SJCRH30 (cell line): ENCODE data around the gene GPR82. TPM values are rescaled to one million over a fixed set of nuclear protein-coding genes. Genes with fewer than 3 reads are reported as not detected.
"Not testable (repeated sequence)": the region's sequence is repeated elsewhere in the genome, so short reads cannot be mapped to it uniquely, and the experiment has no call there.

Source experiments
- DNase-seq, 2 experiments: peaks; one replicate each; pipeline ENCODE4 v3.0.0-alpha.2; 2015 to 2020
- H3K27ac ChIP-seq: fragments of 250-450 bp; sonication (Bioruptor Pico); 2 replicates; pipeline ENCODE4 v1.5.1; 2020; ENCODE audit warnings: mild to moderate bottlenecking, moderate library complexity
- H3K27me3 ChIP-seq: fragments of 250-450 bp; sonication (Bioruptor Pico); 2 replicates; pipeline ENCODE4 v1.5.1; 2020; ENCODE audit warnings: mild to moderate bottlenecking, moderate library complexity
- H3K36me3 ChIP-seq: fragments of 250-450 bp; sonication (Bioruptor Pico); 2 replicates; pipeline ENCODE4 v1.5.1; 2020; ENCODE audit warnings: mild to moderate bottlenecking, moderate library complexity
- H3K4me1 ChIP-seq: fragments of 250-450 bp; sonication (Bioruptor Pico); 2 replicates; pipeline ENCODE4 v1.5.1; 2020; ENCODE audit warnings: mild to moderate bottlenecking, moderate library complexity
- H3K4me3 ChIP-seq: fragments of 250-450 bp; sonication (Bioruptor Pico); 2 replicates; pipeline ENCODE4 v1.5.1; 2020; ENCODE audit warnings: mild to moderate bottlenecking, moderate library complexity
- H3K9me3 ChIP-seq: fragments of 250-450 bp; sonication (Bioruptor Pico); replicated peaks from 2 replicates; pipeline ENCODE4 v1.5.1; 2020; ENCODE audit warnings: mild to moderate bottlenecking, moderate library complexity
- total RNA-seq: library from RNA; depleted of rRNA; stranded (reverse); fragments of >200 nt; shearing (Covaris generic); gene quantifications from 2 replicates; pipeline ENCODE4 v1.2.3, GENCODE V29; 2014; rRNA removed

The GPR82 gene, protein sequence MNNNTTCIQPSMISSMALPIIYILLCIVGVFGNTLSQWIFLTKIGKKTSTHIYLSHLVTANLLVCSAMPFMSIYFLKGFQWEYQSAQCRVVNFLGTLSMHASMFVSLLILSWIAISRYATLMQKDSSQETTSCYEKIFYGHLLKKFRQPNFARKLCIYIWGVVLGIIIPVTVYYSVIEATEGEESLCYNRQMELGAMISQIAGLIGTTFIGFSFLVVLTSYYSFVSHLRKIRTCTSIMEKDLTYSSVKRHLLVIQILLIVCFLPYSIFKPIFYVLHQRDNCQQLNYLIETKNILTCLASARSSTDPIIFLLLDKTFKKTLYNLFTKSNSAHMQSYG
- not detected in 2 replicates for total RNA-seq

- Histone ChIP-seq H3K27ac (no peak within 1 kb of the TSS), H3K4me3 (no peak within 1 kb of the TSS), H3K36me3 (no peaks in the 10 kb centered on the region), H3K9me3 (no peaks in the 10 kb centered on the region), H3K4me1 (no peaks in the 10 kb centered on the region), H3K27me3 (no peaks in the 10 kb centered on the region)
- DNase-seq = no peak
These were observed at the start of gene GPR82 for GRCh38 chrX:41723826-41724225. Gene GPR82, plus strand, starts transcription at chrX:41724181. Its CDS starts 2,846 bp downstream, at chrX:41727027.

GRCh38 chrX:41676361-41676760, 47.6 kb upstream of the GPR82 start:
- H3K9me3 ChIP-seq, H3K4me1 ChIP-seq, H3K36me3 ChIP-seq, H3K4me3 ChIP-seq, H3K27ac ChIP-seq, DNase-seq, H3K27me3 ChIP-seq: not testable (repeated sequence)

GRCh38 chrX:41677183-41678060, 46.6 kb upstream of the GPR82 start:
- Histone ChIP-seq H3K27ac (no peak overlapping the region), H3K27me3 (no peaks in the 10 kb centered on the region), H3K4me3 (no peak overlapping the region), H3K36me3 (no peaks in the 10 kb centered on the region), H3K9me3 (no peaks in the 10 kb centered on the region), H3K4me1 (no peaks in the 10 kb centered on the region)
- no peak for DNase-seq

GRCh38 chrX:41684138-41684537, 39.8 kb upstream of the GPR82 start:
- no peaks in the 10 kb centered on the region for H3K9me3 ChIP-seq
- no peaks in the 10 kb centered on the region for H3K27me3 ChIP-seq
- H3K4me3 ChIP-seq = no peak overlapping the region
- H3K36me3 ChIP-seq = no peaks in the 10 kb centered on the region
- no peaks in the 10 kb centered on the region for H3K4me1 ChIP-seq
- no peak for DNase-seq
- no peak overlapping the region for H3K27ac ChIP-seq

DNA sequence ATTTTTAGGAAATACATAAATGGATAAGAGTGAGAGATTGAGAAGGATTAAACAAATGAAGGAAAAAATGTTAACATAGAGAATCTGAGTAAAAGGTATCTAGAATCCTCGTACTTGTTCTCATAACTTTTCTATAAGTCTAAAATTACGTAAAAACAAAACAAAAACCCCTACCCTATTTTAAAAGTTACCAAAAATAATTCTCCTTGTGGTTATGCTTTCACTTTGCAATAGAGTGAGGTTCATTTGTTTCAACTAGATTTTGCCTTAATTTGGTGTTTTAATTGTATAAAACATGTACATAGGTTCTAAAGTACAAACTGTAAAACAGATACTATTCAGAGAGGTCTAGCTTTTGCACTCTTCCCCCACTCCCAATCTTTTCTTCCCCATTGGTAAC, 39.0 kb upstream of the GPR82 start:
- no peak for DNase-seq
- Histone ChIP-seq H3K9me3 (no peaks in the 10 kb centered on the region), H3K27ac (no peak overlapping the region)

DNA sequence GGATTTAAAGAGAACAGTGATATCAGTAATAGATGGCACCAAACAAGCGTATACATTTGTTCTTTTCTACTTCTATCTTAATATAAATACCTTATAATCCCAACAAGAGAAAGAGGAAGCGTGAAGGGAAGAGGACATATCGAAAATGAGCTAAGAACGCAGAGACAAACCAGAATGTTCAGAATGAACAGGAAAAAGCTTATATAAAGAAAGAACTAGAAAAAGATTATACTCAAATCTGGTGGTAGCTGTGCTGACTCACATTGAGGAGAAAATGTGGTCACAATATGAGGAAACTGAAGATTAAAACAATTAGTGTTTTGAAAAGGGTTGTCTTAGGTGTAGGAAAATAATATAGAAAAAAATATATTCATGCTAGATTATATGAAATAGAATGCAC, 37.2 kb upstream of the GPR82 start:
- Histone ChIP-seq H3K27me3 (no peaks in the 10 kb centered on the region), H3K27ac (no peak overlapping the region), H3K9me3 (no peaks in the 10 kb centered on the region), H3K36me3 (no peaks in the 10 kb centered on the region), H3K4me1 (no peaks in the 10 kb centered on the region), H3K4me3 (no peak overlapping the region)
- DNase-seq = no peak

More for the DNA sequence above, 39.0 kb upstream of the GPR82 start:
- no peaks in the 10 kb centered on the region for H3K27me3 ChIP-seq
- no peak overlapping the region for H3K4me3 ChIP-seq
- no peaks in the 10 kb centered on the region for H3K4me1 ChIP-seq
- H3K36me3 ChIP-seq = no peaks in the 10 kb centered on the region

GRCh38 chrX:41688156-41688555, 35.8 kb upstream of the GPR82 start:
- no peaks in the 10 kb centered on the region for H3K27me3 ChIP-seq
- no peak overlapping the region for H3K4me3 ChIP-seq
- no peaks in the 10 kb centered on the region for H3K9me3 ChIP-seq
- DNase-seq = no peak
- no peaks in the 10 kb centered on the region for H3K4me1 ChIP-seq
- no peak overlapping the region for H3K27ac ChIP-seq
- no peaks in the 10 kb centered on the region for H3K36me3 ChIP-seq

GRCh38 chrX:41688835-41689234, 35.1 kb upstream of the GPR82 start, which contains the start of gene GPR34:
Gene GPR34, plus strand, starts transcription at chrX:41688973. Its CDS starts 6,661 bp downstream, at chrX:41695634.
- no peaks in the 10 kb centered on the region for H3K27me3 ChIP-seq
- H3K9me3 ChIP-seq = no peaks in the 10 kb centered on the region
- H3K4me3 ChIP-seq = no peak within 1 kb of the TSS
- H3K27ac ChIP-seq = no peak within 1 kb of the TSS
- no peak for DNase-seq
- H3K4me1 ChIP-seq = no peaks in the 10 kb centered on the region
- no peaks in the 10 kb centered on the region for H3K36me3 ChIP-seq

DNA sequence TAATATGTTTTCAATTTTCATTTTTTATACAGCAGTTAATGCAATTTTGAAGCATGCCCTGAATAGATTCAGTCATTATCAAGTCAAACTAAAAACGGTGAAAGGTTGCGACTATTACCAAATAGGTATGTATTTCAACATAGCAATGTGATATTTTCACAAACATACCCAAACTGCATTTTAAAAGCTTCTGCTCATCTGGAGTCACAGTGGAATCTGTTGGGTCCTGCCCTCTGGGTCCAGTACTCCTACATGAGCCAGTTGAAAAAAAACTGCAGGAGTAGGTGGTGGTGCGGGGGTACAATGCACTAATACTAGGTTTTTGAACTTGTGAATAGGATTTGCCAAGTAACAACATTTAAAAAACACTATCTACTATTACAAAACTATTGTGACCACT, 34.3 kb upstream of the GPR82 start:
- Histone ChIP-seq H3K27ac (no peak overlapping the region), H3K36me3 (no peaks in the 10 kb centered on the region)
- no peak for DNase-seq

DNA sequence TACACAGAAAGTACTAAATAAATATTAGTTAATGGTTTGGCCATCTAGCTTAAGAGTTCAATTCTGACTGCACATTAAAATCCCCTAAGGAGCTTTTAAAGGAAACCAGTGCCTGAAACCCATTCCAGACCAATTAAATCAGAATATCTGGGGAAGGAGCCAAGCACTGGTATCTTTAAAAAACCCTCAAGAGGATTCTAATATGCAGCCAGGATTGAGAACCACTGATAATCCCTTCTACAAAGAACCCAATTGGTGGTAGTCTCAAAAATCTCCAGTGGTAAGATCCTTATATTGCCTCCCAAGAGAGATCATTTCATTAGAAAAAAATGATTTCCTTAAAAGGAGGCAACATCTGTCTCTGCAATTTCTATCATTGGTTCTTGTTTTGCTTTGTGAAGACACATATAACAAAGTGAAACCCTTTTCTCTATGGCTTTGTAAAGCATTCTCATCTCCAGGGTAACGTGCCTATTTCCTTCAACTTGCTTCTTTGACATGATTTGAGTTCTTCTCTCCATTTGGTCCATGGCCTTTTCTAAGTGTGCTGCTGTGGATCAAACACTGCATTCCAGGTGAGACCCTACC, 31.7 kb upstream of the GPR82 start:
- no peaks in the 10 kb centered on the region for H3K36me3 ChIP-seq
- H3K9me3 ChIP-seq = no peaks in the 10 kb centered on the region
- no peaks in the 10 kb centered on the region for H3K27me3 ChIP-seq
- no peak for DNase-seq
- H3K27ac ChIP-seq = no peak overlapping the region
- H3K4me3 ChIP-seq = no peak overlapping the region
- no peaks in the 10 kb centered on the region for H3K4me1 ChIP-seq

More for the DNA sequence above, 34.3 kb upstream of the GPR82 start:
- Histone ChIP-seq H3K9me3 (no peaks in the 10 kb centered on the region), H3K4me1 (no peaks in the 10 kb centered on the region), H3K27me3 (no peaks in the 10 kb centered on the region), H3K4me3 (no peak overlapping the region)

DNA sequence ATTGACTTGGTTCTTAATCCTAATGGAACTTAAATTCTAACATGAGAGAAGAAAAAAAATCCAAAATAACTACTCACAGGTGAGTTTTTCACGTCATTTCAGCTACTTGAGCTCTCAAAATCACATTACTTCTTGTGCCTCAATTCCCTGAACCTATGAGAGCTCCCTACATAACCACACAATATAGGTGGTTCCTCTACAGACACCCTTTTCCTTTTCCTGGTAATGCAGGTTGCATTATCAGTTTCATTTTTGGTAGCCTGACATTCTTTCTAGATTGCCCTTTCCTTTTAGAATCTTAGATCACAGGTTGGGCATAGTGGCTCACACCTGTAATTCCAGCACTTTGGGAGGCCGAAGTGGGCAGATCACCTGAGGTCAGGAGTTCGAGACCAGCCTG, 31.0 kb upstream of the GPR82 start:
- Histone ChIP-seq H3K27ac (no peak overlapping the region), H3K4me1 (no peaks in the 10 kb centered on the region), H3K4me3 (no peak overlapping the region), H3K36me3 (no peaks in the 10 kb centered on the region), H3K27me3 (no peaks in the 10 kb centered on the region), H3K9me3 (no peaks in the 10 kb centered on the region)
- DNase-seq = no peak

- Histone ChIP-seq H3K36me3 (no peaks in the 10 kb centered on the region), H3K27me3 (no peaks in the 10 kb centered on the region), H3K9me3 (no peaks in the 10 kb centered on the region), H3K4me3 (no peak overlapping the region), H3K27ac (no peak overlapping the region), H3K4me1 (no peaks in the 10 kb centered on the region)
- DNase-seq = no peak
These were observed 28.6 kb upstream of the GPR82 start for GRCh38 chrX:41695426-41695825.

DNA sequence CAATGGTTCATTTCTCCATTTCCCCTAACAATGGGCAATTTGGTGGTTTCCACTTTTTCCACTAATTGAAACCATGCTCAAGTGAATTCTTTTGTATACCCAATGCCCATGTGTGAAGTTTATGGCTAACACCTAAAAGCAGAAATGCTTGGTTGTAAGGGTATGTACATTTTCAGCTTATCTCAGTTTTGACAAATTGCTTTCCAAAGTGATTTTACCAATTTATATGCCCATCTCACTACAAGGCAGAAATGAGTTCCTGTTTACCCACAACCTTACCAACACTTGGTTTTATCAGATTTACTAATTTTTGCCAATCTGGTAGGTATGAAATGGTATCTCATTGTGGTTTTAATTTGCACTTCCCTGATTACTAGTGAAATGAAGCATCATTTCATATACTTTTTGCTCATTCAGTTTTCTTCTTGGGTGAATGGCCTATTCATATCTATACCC, 20.4 kb upstream of the GPR82 start:
- no peaks in the 10 kb centered on the region for H3K27me3 ChIP-seq
- no peaks in the 10 kb centered on the region for H3K4me1 ChIP-seq
- H3K4me3 ChIP-seq = no peak overlapping the region
- DNase-seq = no peak
- H3K36me3 ChIP-seq = no peaks in the 10 kb centered on the region
- no peak overlapping the region for H3K27ac ChIP-seq
- no peaks in the 10 kb centered on the region for H3K9me3 ChIP-seq

GRCh38 chrX:41705042-41705441, 18.9 kb upstream of the GPR82 start:
- no peaks in the 10 kb centered on the region for H3K4me1 ChIP-seq
- no peak for DNase-seq
- no peaks in the 10 kb centered on the region for H3K9me3 ChIP-seq
- no peaks in the 10 kb centered on the region for H3K36me3 ChIP-seq
- no peaks in the 10 kb centered on the region for H3K27me3 ChIP-seq
- H3K27ac ChIP-seq = no peak overlapping the region
- H3K4me3 ChIP-seq = no peak overlapping the region
